Measurements from ENCODE around the gene HS6ST1.
A peak's percentile ranks its signal among the peaks of the same experiment; 100 is the strongest.

- TF ChIP-seq, protein P1, sequence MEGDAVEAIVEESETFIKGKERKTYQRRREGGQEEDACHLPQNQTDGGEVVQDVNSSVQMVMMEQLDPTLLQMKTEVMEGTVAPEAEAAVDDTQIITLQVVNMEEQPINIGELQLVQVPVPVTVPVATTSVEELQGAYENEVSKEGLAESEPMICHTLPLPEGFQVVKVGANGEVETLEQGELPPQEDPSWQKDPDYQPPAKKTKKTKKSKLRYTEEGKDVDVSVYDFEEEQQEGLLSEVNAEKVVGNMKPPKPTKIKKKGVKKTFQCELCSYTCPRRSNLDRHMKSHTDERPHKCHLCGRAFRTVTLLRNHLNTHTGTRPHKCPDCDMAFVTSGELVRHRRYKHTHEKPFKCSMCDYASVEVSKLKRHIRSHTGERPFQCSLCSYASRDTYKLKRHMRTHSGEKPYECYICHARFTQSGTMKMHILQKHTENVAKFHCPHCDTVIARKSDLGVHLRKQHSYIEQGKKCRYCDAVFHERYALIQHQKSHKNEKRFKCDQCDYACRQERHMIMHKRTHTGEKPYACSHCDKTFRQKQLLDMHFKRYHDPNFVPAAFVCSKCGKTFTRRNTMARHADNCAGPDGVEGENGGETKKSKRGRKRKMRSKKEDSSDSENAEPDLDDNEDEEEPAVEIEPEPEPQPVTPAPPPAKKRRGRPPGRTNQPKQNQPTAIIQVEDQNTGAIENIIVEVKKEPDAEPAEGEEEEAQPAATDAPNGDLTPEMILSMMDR (IDR thresholded peaks at IDR 0.05 in 8 of 11, conservative IDR thresholded peaks at IDR 0.05 in 3 of 11), result no peak
- TF ChIP-seq POLR2AphosphoS5 (IDR thresholded peaks at IDR 0.05), result peak in 1 of 3 donors; percentile 30
These were observed 6.8 kb downstream of the HS6ST1 start for GRCh38 chr2:128311755-128312341.

Data from spleen (tissue), 7 donors.